Trophoblast cell (in vitro differentiated cells and primary cell): ENCODE measurements around the gene TXNDC9.

Experiments used
- DNase-seq, 2 donors: peaks; one replicate each; pipeline ENCODE4 v3.0.0-alpha.2; 2016
- H2AFZ ChIP-seq: 2 replicates; pipeline ENCODE4 v1.6.1; 2013; ENCODE audit warnings: low read length, moderate library complexity, mild to moderate bottlenecking; ENCODE audit not compliant: insufficient read depth, poor library complexity
- H2AK5ac ChIP-seq: 2 replicates; pipeline ENCODE4 v1.6.1; 2013; ENCODE audit warnings: mild to moderate bottlenecking, low read length
- H2BK120ac ChIP-seq: 2 replicates; pipeline ENCODE4 v1.6.1; 2013; ENCODE audit warnings: low read length, mild to moderate bottlenecking, moderate library complexity; ENCODE audit not compliant: insufficient read depth, poor library complexity
- H2BK12ac ChIP-seq: 2 replicates; pipeline ENCODE4 v1.6.1; 2013; ENCODE audit warnings: mild to moderate bottlenecking, low read length, moderate library complexity
- H2BK5ac ChIP-seq: 2 replicates; pipeline ENCODE4 v1.6.1; 2013; ENCODE audit warnings: low read length, low read depth, moderate library complexity, mild to moderate bottlenecking; ENCODE audit not compliant: poor library complexity
- H3K14ac ChIP-seq: 2 replicates; pipeline ENCODE4 v1.6.1; 2013; ENCODE audit warnings: mild to moderate bottlenecking, low read length
- H3K18ac ChIP-seq: 2 replicates; pipeline ENCODE4 v1.6.1; 2013; ENCODE audit warnings: mild to moderate bottlenecking, low read length
- H3K23ac ChIP-seq: 2 replicates; pipeline ENCODE4 v1.6.1; 2013; ENCODE audit warnings: low read length
- H3K27ac ChIP-seq: 2 replicates; pipeline ENCODE4 v1.5.1; 2013; ENCODE audit warnings: low read depth, mild to moderate bottlenecking, inconsistent platforms, low read length, moderate library complexity
- H3K27me3 ChIP-seq: 2 replicates; pipeline ENCODE4 v1.6.1; 2013; ENCODE audit warnings: inconsistent platforms, mild to moderate bottlenecking, low read length, moderate library complexity; ENCODE audit not compliant: insufficient read depth
- H3K36me3 ChIP-seq, 2 experiments: 1 replicate in 1 of 2; 2 replicates in 1 of 2; pipeline ENCODE4 v1.6.1; 2013; ENCODE audit warnings: low read length in 2 of 2, mild to moderate bottlenecking in 2 of 2, moderate library complexity in 1 of 2; ENCODE audit not compliant: insufficient read depth in 2 of 2, control insufficient read depth in 1 of 2
- H3K4ac ChIP-seq: 2 replicates; pipeline ENCODE4 v1.6.1; 2013; ENCODE audit warnings: low read depth, mild to moderate bottlenecking, low read length, moderate library complexity
- H3K4me1 ChIP-seq, 2 experiments: 1 replicate in 1 of 2; 2 replicates in 1 of 2; pipeline ENCODE4 v1.6.1; 2013; ENCODE audit warnings: low read length in 2 of 2, mild to moderate bottlenecking in 2 of 2, moderate library complexity in 1 of 2; ENCODE audit not compliant: insufficient read depth in 2 of 2, control insufficient read depth in 1 of 2
- H3K4me2 ChIP-seq: 2 replicates; pipeline ENCODE4 v1.6.1; 2013; ENCODE audit warnings: inconsistent platforms, mild to moderate bottlenecking, low read length, moderate library complexity
- H3K4me3 ChIP-seq: 2 replicates; pipeline ENCODE4 v1.5.1; 2013; ENCODE audit warnings: mild to moderate bottlenecking, low read depth, low read length, inconsistent platforms
- H3K79me1 ChIP-seq: one replicate; pipeline ENCODE4 v1.6.1; 2013; ENCODE audit warnings: low read length
- H3K79me2 ChIP-seq: 2 replicates; pipeline ENCODE4 v1.6.1; 2013; ENCODE audit warnings: low read length, mild to moderate bottlenecking; ENCODE audit not compliant: control insufficient read depth, insufficient read depth, poor library complexity
- H3K9ac ChIP-seq: 2 replicates; pipeline ENCODE4 v1.6.1; 2013; ENCODE audit warnings: mild to moderate bottlenecking, low read length
- H3K9me3 ChIP-seq: 2 replicates; pipeline ENCODE4 v1.6.1; 2013; ENCODE audit warnings: low read depth, mild to moderate bottlenecking, control low read depth, inconsistent platforms, low read length; ENCODE audit not compliant: insufficient read depth
- H4K12ac ChIP-seq: 2 replicates; pipeline ENCODE4 v1.6.1; 2013; ENCODE audit warnings: low read depth, mild to moderate bottlenecking, low read length, moderate library complexity
- H4K8ac ChIP-seq: 2 replicates; pipeline ENCODE4 v1.6.1; 2013; ENCODE audit warnings: low read depth, mild to moderate bottlenecking, low read length, moderate library complexity
- H4K91ac ChIP-seq: one replicate; pipeline ENCODE4 v1.6.1; 2013; ENCODE audit warnings: low read depth, mild to moderate bottlenecking, low read length, moderate library complexity
- WGBS: extraction: QIAGEN DNeasy Blood & Tissue Kit; methylation state at CpG from one replicate; pipeline ENCODE4 v1.1.7; 2013; ENCODE audit warnings: missing lambda C conversion rate; ENCODE audit not compliant: insufficient read length, insufficient coverage; ENCODE audit errors: extremely low coverage; 5-methylcytosine and 5-hydroxymethylcytosine counted together

TXNDC9 gene

GRCh38 chr2:99299580-99299979 is 36.6 kb downstream of the TXNDC9 start:
- no peak overlapping the region for H3K18ac ChIP-seq
- H3K4me1 ChIP-seq: no peaks in the 10 kb centered on the region
- no peak overlapping the region for H2BK12ac ChIP-seq
- H3K27ac ChIP-seq: no peak overlapping the region
- no peak overlapping the region for H4K12ac ChIP-seq
- no peak overlapping the region for H4K8ac ChIP-seq
- no peak overlapping the region for H2AK5ac ChIP-seq
- WGBS: 100% methylated on average over 2 of the region's 7 CpGs
- H3K9me3 ChIP-seq: no peaks in the 10 kb centered on the region
- no peak overlapping the region for H3K23ac ChIP-seq
- H2AFZ ChIP-seq: no peak overlapping the region
- no peak overlapping the region for H2BK120ac ChIP-seq
- no peak for DNase-seq
- no peak overlapping the region for H3K4me3 ChIP-seq
- H3K36me3 ChIP-seq: no peaks in the 10 kb centered on the region
- H4K91ac ChIP-seq: no peak overlapping the region
- H3K4me2 ChIP-seq: no peak overlapping the region
- no peaks in the 10 kb centered on the region for H3K27me3 ChIP-seq
- no peak overlapping the region for H2BK5ac ChIP-seq
- H3K79me1 ChIP-seq: no peaks in the 10 kb centered on the region
- no peaks in the 10 kb centered on the region for H3K79me2 ChIP-seq
- H3K4ac ChIP-seq: no peak overlapping the region
- no peak overlapping the region for H3K14ac ChIP-seq
- no peak overlapping the region for H3K9ac ChIP-seq

- Histone ChIP-seq H3K79me2 (no peaks in the 10 kb centered on the region), H2BK120ac (no peak overlapping the region), H3K14ac (no peak overlapping the region), H3K4me1 (no peaks in the 10 kb centered on the region), H3K4me3 (no peak overlapping the region), H2BK12ac (no peak overlapping the region), H3K79me1 (no peaks in the 10 kb centered on the region), H2BK5ac (no peak overlapping the region), H3K18ac (no peak overlapping the region), H3K9me3 (no peaks in the 10 kb centered on the region), H3K9ac (no peak overlapping the region), H4K91ac (no peak overlapping the region), H2AFZ (no peak overlapping the region), H3K23ac (no peak overlapping the region), H3K4ac (no peak overlapping the region), H3K27ac (no peak overlapping the region), H3K36me3 (no peaks in the 10 kb centered on the region), H4K8ac (no peak overlapping the region), H3K4me2 (no peak overlapping the region), H4K12ac (no peak overlapping the region), H2AK5ac (no peak overlapping the region), H3K27me3 (no peaks in the 10 kb centered on the region)
- no peak for DNase-seq
- no CpG with 5 or more reads among the region's 2 CpGs for WGBS
Observed at GRCh38 chr2:99297994-99298393, 38.1 kb downstream of the TXNDC9 start.

GRCh38 chr2:99285526-99285925 is 50.6 kb downstream of the TXNDC9 start:
- H3K79me1 ChIP-seq: no peaks in the 10 kb centered on the region
- H3K18ac ChIP-seq: no peak overlapping the region
- no peak overlapping the region for H4K8ac ChIP-seq
- no peak overlapping the region for H4K91ac ChIP-seq
- no peak overlapping the region for H3K27ac ChIP-seq
- H3K27me3 ChIP-seq: no peaks in the 10 kb centered on the region
- H3K14ac ChIP-seq: no peak overlapping the region
- DNase-seq: no peak
- H2BK120ac ChIP-seq: no peak overlapping the region
- H3K4me3 ChIP-seq: no peak overlapping the region
- no peak overlapping the region for H3K9ac ChIP-seq
- no peak overlapping the region for H3K4me2 ChIP-seq
- no peaks in the 10 kb centered on the region for H3K4me1 ChIP-seq
- no peak overlapping the region for H2AK5ac ChIP-seq
- no peak overlapping the region for H2AFZ ChIP-seq
- H3K79me2 ChIP-seq: no peaks in the 10 kb centered on the region
- no peaks in the 10 kb centered on the region for H3K9me3 ChIP-seq
- H3K36me3 ChIP-seq: peaks cover 0 to 1% of the 10 kb centered on the region in 2 experiments
- no CpG with 5 or more reads among the region's 7 CpGs for WGBS
- H2BK5ac ChIP-seq: no peak overlapping the region
- H3K23ac ChIP-seq: no peak overlapping the region
- no peak overlapping the region for H3K4ac ChIP-seq
- H4K12ac ChIP-seq: no peak overlapping the region
- H2BK12ac ChIP-seq: no peak overlapping the region

GRCh38 chr2:99279969-99280695 is 56.0 kb downstream of the TXNDC9 start:
- Histone ChIP-seq H3K9me3 (peaks cover 1% of the 10 kb centered on the region), H3K79me2 (no peaks in the 10 kb centered on the region), H3K9ac (no peak overlapping the region), H3K4me3 (no peak overlapping the region), H2BK5ac (no peak overlapping the region), H2AFZ (no peak overlapping the region), H3K27ac (no peak overlapping the region), H4K8ac (no peak overlapping the region), H3K14ac (no peak overlapping the region), H4K91ac (no peak overlapping the region), H2BK12ac (no peak overlapping the region), H2AK5ac (no peak overlapping the region), H3K4ac (no peak overlapping the region), H3K36me3 (peaks cover 0 to 1% of the 10 kb centered on the region in 2 experiments), H3K4me2 (no peak overlapping the region), H3K23ac (no peak overlapping the region), H3K4me1 (no peaks in the 10 kb centered on the region), H4K12ac (no peak overlapping the region), H3K27me3 (no peaks in the 10 kb centered on the region), H3K18ac (no peak overlapping the region), H3K79me1 (no peaks in the 10 kb centered on the region), H2BK120ac (no peak overlapping the region)
- peak in 1 of 2 donors; percentile 74 for DNase-seq
